ENCODE measurements around the gene TMED5.
"Not testable (repeated sequence)": the region's sequence is repeated elsewhere in the genome, so short reads cannot be mapped to it uniquely, and the experiment has no call there.

Gene TMED5

GRCh38 chr1:93179886-93180722 lies at the start of gene TMED5:
Gene TMED5, minus strand, starts transcription at chr1:93180413. Its CDS starts 171 bp downstream, at chr1:93180242.
- DNase-seq: peak; percentile 99

GRCh38 chr1:93223023-93223675 lies 42.9 kb upstream of the TMED5 start:
- DNase-seq: no peak

- no peak for DNase-seq
Measured at GRCh38 chr1:93221913-93222312, 41.7 kb upstream of the TMED5 start.

DNA sequence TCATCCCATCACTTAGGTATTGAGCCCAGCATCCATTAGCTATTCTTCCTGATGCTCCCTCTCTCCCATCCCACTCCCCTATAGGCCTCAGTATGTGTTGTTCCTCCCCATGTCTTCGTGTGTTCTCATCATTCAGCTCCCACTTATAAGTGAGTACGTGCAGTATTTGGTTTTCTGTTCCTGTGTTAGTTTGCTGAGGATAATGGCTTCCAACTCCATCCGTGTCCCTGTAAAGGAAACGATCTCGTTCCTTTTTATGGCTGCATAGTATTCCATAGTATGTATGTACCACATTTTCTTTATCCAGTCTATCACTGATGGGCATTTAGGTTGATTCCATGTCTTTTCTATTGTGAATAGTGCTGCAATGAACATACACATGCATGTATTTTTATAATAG lies 40.5 kb upstream of the TMED5 start:
- DNase-seq: not testable (repeated sequence)

DNA sequence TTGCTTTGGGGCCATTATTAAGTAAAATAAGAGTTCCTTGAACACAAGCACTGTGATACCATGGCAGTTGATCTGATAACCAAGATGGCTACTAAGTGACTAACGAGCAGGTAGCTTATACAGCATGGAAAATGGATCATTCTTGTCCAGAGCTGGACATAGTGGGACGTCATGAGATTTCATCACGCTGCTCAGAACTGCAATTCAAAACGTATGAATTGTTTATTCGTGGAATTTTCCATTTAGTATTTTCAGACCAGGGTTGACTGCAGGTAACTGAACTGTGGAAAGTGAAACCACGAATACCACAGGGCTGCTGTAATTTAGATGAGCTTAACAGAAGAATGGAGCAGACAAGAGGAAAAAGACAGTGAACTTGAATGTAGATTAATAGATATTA lies 39.2 kb upstream of the TMED5 start:
- DNase-seq: no peak

- DNase-seq: no peak
Measured at GRCh38 chr1:93215322-93215721, 35.1 kb upstream of the TMED5 start.

GRCh38 chr1:93207211-93207610 lies 27.0 kb upstream of the TMED5 start:
- DNase-seq: no peak

GRCh38 chr1:93206567-93206954 lies 26.3 kb upstream of the TMED5 start:
- DNase-seq: no peak

GRCh38 chr1:93205892-93206566 lies 25.8 kb upstream of the TMED5 start:
- DNase-seq: no peak

GRCh38 chr1:93200714-93201113 lies 20.5 kb upstream of the TMED5 start:
- no peak for DNase-seq

DNA sequence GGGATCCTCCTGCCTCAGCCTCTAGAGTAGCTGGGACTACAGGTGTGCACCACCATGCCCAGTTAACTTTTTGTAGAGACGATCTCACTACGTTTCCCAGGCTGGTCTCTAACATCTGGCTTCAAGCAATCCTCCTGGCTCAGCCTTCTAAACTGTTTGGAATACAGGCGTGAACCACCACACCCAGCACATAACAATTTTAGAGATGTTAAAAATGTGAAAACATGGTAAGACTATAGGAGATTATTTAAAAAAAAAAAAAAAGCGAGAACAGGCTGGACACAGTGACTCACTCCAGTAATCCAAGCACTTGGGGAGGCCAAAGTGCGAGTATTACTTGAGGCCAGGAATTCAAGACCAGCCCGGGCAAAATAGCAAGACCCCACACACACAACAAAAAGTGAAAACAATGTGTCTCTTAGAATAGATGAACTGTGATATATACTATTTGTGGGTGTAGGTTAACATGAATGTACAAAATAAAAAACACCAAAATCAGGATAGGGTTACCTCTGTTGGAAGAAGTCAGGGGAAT lies 19.9 kb upstream of the TMED5 start:
- DNase-seq: no peak

DNA sequence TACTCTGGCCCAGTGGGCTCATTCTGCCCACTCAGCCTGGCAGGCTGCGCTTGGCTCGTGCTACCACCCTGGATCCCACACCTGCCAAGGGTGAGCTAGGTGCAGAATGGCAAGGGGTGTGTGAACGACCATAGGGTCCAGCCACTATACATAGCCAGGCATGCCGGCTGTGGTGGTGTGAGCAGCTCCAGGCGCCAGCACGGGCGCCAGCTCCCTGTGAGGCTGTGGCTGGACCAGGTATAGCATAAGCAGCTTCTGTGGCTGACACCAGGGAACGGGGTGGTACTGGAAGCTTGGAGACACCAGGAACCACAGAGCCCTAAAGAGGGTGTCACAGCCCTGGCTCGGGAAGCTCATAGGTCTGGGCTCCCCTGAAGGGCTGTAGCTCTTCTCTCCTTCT lies 18.9 kb upstream of the TMED5 start:
- no peak for DNase-seq

DNA sequence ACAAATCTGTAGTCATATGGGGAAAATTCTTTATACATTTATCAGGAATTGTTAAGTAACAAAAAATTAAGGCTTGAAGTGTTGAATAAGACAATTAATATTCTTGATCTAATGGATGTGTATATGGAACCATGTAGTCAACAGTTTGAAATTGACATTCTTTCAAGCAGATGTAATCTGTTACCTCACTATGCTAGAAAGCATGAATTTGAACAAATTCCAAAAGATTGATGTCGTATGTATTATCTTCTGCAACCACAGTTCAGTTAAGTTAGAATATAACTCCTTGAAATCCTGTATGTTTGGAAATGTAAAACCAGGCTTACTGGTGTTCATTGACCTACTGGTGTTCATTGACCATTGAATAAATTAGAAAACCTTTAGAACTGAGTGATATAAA lies 16.4 kb upstream of the TMED5 start:
- DNase-seq: no peak

DNA sequence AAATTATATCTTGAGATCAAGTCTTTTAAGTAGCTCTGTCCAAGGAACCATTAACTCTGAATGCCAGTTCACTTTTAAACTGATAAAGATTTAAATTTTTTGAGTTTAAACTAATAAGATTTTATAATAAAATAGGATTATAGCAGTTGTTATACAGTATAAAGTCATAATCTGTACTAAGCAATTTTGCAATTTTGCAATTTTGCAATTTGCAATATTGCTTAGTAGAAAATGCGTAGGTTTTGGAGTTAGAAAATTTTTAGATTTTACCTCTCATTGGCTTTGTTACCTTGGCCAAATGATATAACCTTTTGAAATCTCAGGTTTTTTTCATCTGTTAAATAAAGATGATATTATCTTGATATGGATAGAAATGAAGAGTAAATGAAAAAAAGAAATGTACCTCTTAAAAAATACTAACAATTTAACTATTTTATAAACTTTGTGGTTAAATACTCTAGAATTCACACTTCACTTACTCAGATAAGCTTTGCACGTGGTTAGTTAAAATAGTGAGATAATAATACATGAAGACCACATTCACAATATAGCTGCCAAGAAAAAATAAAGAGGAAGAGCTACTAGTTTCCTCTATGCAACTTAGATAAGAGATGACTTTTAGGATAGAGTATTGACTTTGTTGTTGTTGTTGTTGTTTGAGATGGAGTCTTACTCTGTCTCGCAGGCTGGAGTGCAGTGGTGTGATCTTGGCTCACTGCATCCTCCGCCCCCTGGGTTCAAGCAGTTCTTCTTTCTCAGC lies 14.2 kb upstream of the TMED5 start:
- no peak for DNase-seq

DNA sequence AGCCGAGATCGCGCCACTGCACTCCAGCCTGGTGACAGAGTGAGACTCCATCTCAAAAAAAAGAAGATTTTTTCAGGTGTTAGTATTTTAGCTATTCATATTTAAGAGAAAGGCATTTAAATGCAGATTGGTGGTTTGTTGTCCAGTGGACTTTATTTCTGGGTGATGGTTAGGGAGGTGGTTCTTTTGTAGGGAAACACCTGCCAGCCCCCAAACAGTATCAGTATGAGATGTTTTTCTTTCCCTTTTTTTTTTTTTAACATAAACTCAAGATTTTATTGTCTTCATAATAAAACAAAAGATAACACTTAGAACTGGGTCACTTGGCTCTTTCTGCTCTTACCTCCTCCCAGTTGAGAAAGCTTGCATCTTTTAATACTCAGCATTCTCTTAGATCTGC lies 10.2 kb upstream of the TMED5 start:
- no peak for DNase-seq

DNA sequence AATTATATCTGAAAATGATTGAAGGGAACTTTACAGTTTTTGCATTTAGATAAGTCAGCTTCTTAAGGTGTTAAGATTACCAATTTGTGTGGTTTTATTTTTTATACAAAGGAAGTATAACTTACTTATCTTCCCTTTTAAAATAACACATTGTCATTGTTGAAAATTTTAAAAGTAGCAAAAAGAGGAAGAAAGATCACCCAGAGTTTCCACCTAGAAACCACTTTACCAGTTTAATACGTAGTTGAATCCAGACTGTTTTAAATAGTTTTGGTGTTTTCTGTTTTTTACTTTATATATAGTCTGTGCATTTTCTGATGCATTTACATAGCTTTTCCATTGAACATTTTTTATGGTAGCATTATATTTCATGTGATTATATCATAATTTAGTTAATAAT lies 6.5 kb upstream of the TMED5 start:
- DNase-seq: no peak

DNA sequence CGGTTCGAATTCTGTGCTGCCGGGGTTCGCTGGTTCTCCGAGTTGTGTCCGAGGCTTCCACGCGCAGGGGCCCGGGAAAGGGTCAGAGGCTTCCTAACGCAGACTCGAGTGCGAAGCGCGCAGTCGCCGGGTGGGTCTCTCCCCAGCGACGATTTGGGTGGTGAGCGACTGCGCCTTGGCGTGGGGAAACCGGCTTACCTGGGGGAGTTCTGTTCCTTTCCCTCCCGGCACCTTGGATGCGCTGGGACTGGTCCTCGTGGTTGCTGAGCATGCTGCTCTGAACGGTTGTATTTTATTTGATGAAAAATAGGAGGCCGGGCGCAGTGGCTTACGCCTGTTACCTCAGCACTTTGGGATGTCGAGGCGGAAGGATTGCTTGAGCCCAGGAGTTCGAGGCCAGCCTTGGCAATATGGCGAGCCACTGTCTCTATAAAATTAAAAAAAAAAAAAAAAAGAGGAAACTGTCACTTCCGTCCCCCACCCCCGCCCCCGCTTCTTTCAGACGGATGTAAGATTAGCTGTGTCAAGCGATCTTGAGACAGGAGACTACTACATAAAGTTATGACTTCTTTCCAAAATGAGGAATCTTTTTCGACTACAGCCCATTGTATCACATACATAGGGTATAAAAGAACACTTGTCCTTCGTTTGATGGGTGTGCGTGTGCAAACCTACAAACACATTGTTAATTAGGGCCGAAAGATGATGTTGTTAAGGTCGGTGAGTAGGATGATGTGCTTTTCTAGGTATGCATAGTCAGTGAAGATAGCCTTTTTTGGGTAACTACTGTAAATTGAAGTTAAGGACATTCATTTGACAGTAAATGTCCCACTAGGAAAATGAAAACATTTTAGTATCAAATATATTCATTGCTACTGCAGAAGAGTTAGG lies 755 bp upstream of the TMED5 start, which contains the start of gene CCDC18:
CCDC18 (plus strand) TSS at position 2 of the 891 bp plus-strand sequence. CDS start 2,638 bp downstream, outside the sequence.
- DNase-seq: no peak

GRCh38 chr1:93178418-93178817 lies 1.8 kb downstream of the TMED5 start:
- DNase-seq: no peak

- DNase-seq: no peak
Measured at GRCh38 chr1:93177991-93178390, 2.2 kb downstream of the TMED5 start.

DNA sequence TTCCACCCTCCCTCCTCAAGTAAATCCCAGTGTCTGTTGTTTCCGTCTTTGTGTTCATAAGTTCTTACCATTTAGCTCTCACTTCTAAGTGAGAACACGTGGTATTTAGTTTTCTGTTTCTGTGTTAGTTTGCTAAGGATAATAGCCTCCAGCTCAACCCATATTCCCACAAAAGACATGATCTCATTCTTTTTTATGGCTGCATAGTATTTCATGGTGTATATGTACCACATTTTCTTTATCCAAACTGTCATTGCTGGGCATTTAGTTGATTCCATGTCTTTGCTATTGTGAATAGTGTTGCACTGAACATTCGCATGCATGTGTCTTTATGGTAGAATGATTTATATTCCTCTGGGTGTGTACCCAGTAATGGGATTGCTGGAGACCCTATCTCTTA lies 5.6 kb downstream of the TMED5 start:
- DNase-seq: not testable (repeated sequence)

DNA sequence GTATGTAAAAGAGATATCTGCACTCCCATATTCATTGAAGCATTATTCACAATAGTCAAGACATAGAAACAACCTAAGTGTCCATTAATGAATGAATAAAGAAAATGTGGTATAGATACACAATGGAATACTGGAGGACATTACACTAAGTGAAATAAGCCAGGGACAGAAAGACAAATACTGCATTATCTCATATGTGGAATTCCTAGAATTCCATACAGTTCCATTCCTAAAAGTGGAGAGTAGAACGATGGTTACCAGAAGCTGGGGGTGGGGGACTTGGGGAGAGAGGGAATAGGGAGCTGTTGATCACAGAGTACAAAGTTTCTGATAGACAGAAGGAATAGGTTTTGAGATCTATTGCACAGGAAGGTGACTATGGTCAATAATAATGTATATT lies 7.4 kb downstream of the TMED5 start:
- no peak for DNase-seq
